Epithelial cell of proximal tubule (primary cell): ENCODE results near the gene ITPR1. TPM values are rescaled to one million over a fixed set of nuclear protein-coding genes. Genes with fewer than 3 reads are reported as not detected.

Source experiments
- DNase-seq: peaks from one replicate; pipeline ENCODE4 v3.0.0-alpha.2; 2011; ENCODE audit warnings: low read depth
- H3K4me3 ChIP-seq: 2 replicates; pipeline ENCODE4 v1.5.1; 2011; ENCODE audit warnings: low read depth, mild to moderate bottlenecking, low read length
- CTCF ChIP-seq: conservative IDR thresholded peaks from 2 replicates; pipeline ENCODE4 v1.5.1; 2012; ENCODE audit warnings: low read depth, mild to moderate bottlenecking, low read length
- total RNA-seq: library from RNA; depleted of rRNA; stranded (reverse); fragments of >200 nt; gene quantifications from 2 replicates; pipeline ENCODE4 v1.2.3, GENCODE V29; 2015

Gene ITPR1
- total RNA-seq, 1 donor from 2014 or later = 4.6 TPM

- TF ChIP-seq CTCF = no peak
- no peak overlapping the region for H3K4me3 ChIP-seq
- DNase-seq = no peak
These were observed 238.5 kb downstream of the ITPR1 start for GRCh38 chr3:4731543-4732111.

GRCh38 chr3:4732925-4733324 lies 239.8 kb downstream of the ITPR1 start:
- no peak for TF ChIP-seq CTCF
- no peak overlapping the region for H3K4me3 ChIP-seq

GRCh38 chr3:4734454-4734853 lies 241.3 kb downstream of the ITPR1 start:
- DNase-seq = no peak
- H3K4me3 ChIP-seq = no peak overlapping the region
- TF ChIP-seq CTCF = no peak

More at GRCh38 chr3:4732925-4733324, 239.8 kb downstream of the ITPR1 start:
- no peak for DNase-seq

- H3K4me3 ChIP-seq = no peak overlapping the region
- no peak for DNase-seq
- TF ChIP-seq CTCF = no peak
These were observed 242.1 kb downstream of the ITPR1 start for GRCh38 chr3:4735243-4735642.

GRCh38 chr3:4736284-4736861 lies 243.2 kb downstream of the ITPR1 start:
- TF ChIP-seq CTCF = no peak
- DNase-seq = no peak
- H3K4me3 ChIP-seq = no peak overlapping the region

- DNase-seq = no peak
- TF ChIP-seq CTCF = no peak
- H3K4me3 ChIP-seq = no peak overlapping the region
These were observed 245.7 kb downstream of the ITPR1 start for GRCh38 chr3:4738737-4739274.
